CD14-positive monocyte (primary cell): Measurements from ENCODE around the gene GPR39. TPM values are rescaled to one million over a fixed set of nuclear protein-coding genes. Genes with fewer than 3 reads are reported as not detected.

Experiments
- DNase-seq, 3 donors: peaks; one replicate each; pipeline ENCODE4 v3.0.0-alpha.2; 2011 to 2022
- H2AFZ ChIP-seq: 2 replicates; pipeline ENCODE4 v1.6.0; 2012; ENCODE audit warnings: mild to moderate bottlenecking, low read depth, low read length, inconsistent platforms; ENCODE audit not compliant: insufficient read depth, poor library complexity, severe bottlenecking
- H3K27ac ChIP-seq, 2 donors: 1 replicate in 1 of 2; 2 replicates in 1 of 2; pipeline ENCODE4 v1.5.1; 2012 to 2013; ENCODE audit warnings: low read length in 2 of 2, control low read depth in 1 of 2, inconsistent platforms in 1 of 2, low read depth in 1 of 2, mild to moderate bottlenecking in 1 of 2
- H3K27me3 ChIP-seq, 2 donors: one replicate each; pipeline versions ENCODE4 v1.6.0 to v1.6.1; 2011 to 2013; ENCODE audit warnings: low read length in 2 of 2; ENCODE audit not compliant: control insufficient read depth in 2 of 2, insufficient read depth in 2 of 2
- H3K36me3 ChIP-seq, 2 donors: replicated peaks in 1 of 2; 1 replicate in 1 of 2; 2 replicates in 1 of 2; pipeline versions ENCODE4 v1.5.1 to v1.6.1; 2012 to 2013; ENCODE audit warnings: low read length in 2 of 2, control low read depth in 1 of 2, inconsistent platforms in 1 of 2, mild to moderate bottlenecking in 1 of 2; ENCODE audit not compliant: insufficient read depth in 2 of 2, control insufficient read depth in 1 of 2
- H3K4me1 ChIP-seq, 2 donors: 1 replicate in 1 of 2; 2 replicates in 1 of 2; pipeline versions ENCODE4 v1.5.1 to v1.6.1; 2012 to 2013; ENCODE audit warnings: low read length in 2 of 2, control low read depth in 1 of 2, inconsistent platforms in 1 of 2, mild to moderate bottlenecking in 1 of 2, moderate library complexity in 1 of 2; ENCODE audit not compliant: insufficient read depth in 2 of 2, control insufficient read depth in 1 of 2
- H3K4me2 ChIP-seq: replicated peaks from 2 replicates; pipeline ENCODE3; 2012; ENCODE audit warnings: low read length, moderate library complexity, mild to moderate bottlenecking; ENCODE audit not compliant: poor library complexity, severe bottlenecking; ENCODE audit errors: extremely low read depth
- H3K4me3 ChIP-seq, 3 experiments: fragments of 200-600 bp in 1 of 3; sonication (generic) in 1 of 3; replicated peaks in 1 of 3; 1 replicate in 2 of 3; 2 replicates in 1 of 3; pipeline ENCODE4 v1.5.1; 2011 to 2013; ENCODE audit warnings: low read length in 3 of 3, mild to moderate bottlenecking in 3 of 3, control low read depth in 2 of 3, low read depth in 2 of 3, inconsistent platforms in 1 of 3, moderate library complexity in 1 of 3
- H3K79me2 ChIP-seq: 2 replicates; pipeline ENCODE4 v1.6.0; 2012; ENCODE audit warnings: mild to moderate bottlenecking, control low read depth, inconsistent platforms, low read length, moderate library complexity; ENCODE audit not compliant: insufficient read depth
- H3K9ac ChIP-seq: 2 replicates; pipeline ENCODE4 v1.6.0; 2017; ENCODE audit warnings: low read length, mild to moderate bottlenecking; ENCODE audit not compliant: insufficient read depth, poor library complexity, severe bottlenecking
- H3K9me3 ChIP-seq, 2 donors: replicated peaks in 1 of 2; 1 replicate in 1 of 2; 2 replicates in 1 of 2; pipeline versions ENCODE4 v1.5.1 to v1.6.1; 2012 to 2013; ENCODE audit warnings: low read length in 2 of 2, control low read depth in 1 of 2; ENCODE audit not compliant: control insufficient read depth in 1 of 2, insufficient read depth in 1 of 2
- H4K20me1 ChIP-seq: 2 replicates; pipeline ENCODE4 v1.6.0; 2012; ENCODE audit warnings: mild to moderate bottlenecking, low read length, control low read depth, moderate library complexity; ENCODE audit not compliant: insufficient read depth
- H3K27ac Mint-ChIP-seq, 7 donors: one replicate each; pipeline ENCODE4 v1.8.0; 2020; ENCODE audit warnings: mild to moderate bottlenecking in 7 of 7, mixed read lengths in 7 of 7, moderate library complexity in 6 of 7, inconsistent platforms in 2 of 7
- H3K27me3 Mint-ChIP-seq, 3 donors: one replicate each; pipeline ENCODE4 v1.8.0; 2021 to 2022; ENCODE audit warnings: low read depth in 3 of 3, mild to moderate bottlenecking in 3 of 3, mixed read lengths in 3 of 3, moderate library complexity in 3 of 3, inconsistent platforms in 1 of 3
- H3K36me3 Mint-ChIP-seq, 2 donors: one replicate each; pipeline ENCODE4 v1.8.0; 2020; ENCODE audit warnings: mixed read lengths in 2 of 2, inconsistent platforms in 1 of 2, mild to moderate bottlenecking in 1 of 2
- H3K4me1 Mint-ChIP-seq: one replicate; pipeline ENCODE4 v1.8.0; 2020; ENCODE audit warnings: mild to moderate bottlenecking, mixed read lengths
- H3K4me3 Mint-ChIP-seq, 2 donors: one replicate each; pipeline ENCODE4 v1.8.0; 2020; ENCODE audit warnings: mild to moderate bottlenecking in 2 of 2, mixed read lengths in 2 of 2, moderate library complexity in 1 of 2
- H3K9me3 Mint-ChIP-seq, 7 donors: one replicate each; pipeline ENCODE4 v1.8.0; 2020 to 2022; ENCODE audit warnings: mixed read lengths in 7 of 7, mild to moderate bottlenecking in 6 of 7, moderate library complexity in 6 of 7, inconsistent platforms in 2 of 7
- CTCF ChIP-seq: fragments of 200-600 bp; IDR thresholded peaks from one replicate; pipeline ENCODE4 v1.8.0; 2022; ENCODE audit warnings: antibody characterized with exemption, mild to moderate bottlenecking
- WGBS: methylation state at CpG from one replicate; pipeline ENCODE4 v1.1.5; 2013; ENCODE audit warnings: missing lambda C conversion rate; ENCODE audit not compliant: insufficient coverage; 5-methylcytosine and 5-hydroxymethylcytosine counted together
- intact Hi-C, 2 donors: fragments of 100-400 bp; cut with micrococcal nuclease; formaldehyde crosslinking; loops; one replicate each; pipeline versions ENCODE4 v1.15.0 to v1.15.1; 2023
- polyA plus RNA-seq, 3 donors: library from polyadenylated mRNA; depleted of rRNA in 1 of 3; unstranded in 2 of 3; stranded (reverse) in 1 of 3; fragments of 300-500 nt in 2 of 3; fragments of >200 nt in 1 of 3; fragmentation: Illumina TruSeq in 2 of 3; gene quantifications; 1 replicate in 2 of 3; 2 replicates in 1 of 3; pipeline ENCODE4 v1.2.3, GENCODE V29; 2012 to 2021

The GPR39 gene
- polyA plus RNA-seq, 3 donors: 0.12 TPM; not detected in 2

GRCh38 chr2:132391378-132391777, 25.2 kb upstream of the GPR39 start:
- Mint-ChIP-seq H3K27me3 (peaks cover 5 to 11% (median 5%) of the 10 kb centered on the region in 3 donors), H3K4me3 (no peak overlapping the region), H3K4me1 (no peaks in the 10 kb centered on the region), H3K36me3 (no peaks in the 10 kb centered on the region), H3K9me3 (peaks cover 2 to 20% (median 4%) of the 10 kb centered on the region in 7 donors), H3K27ac (no peak overlapping the region)
- no peak overlapping the region for H3K4me3 ChIP-seq
- no peaks in the 10 kb centered on the region for H3K9me3 ChIP-seq
- no peak for DNase-seq
- intact Hi-C loops: no loop called here
- TF ChIP-seq CTCF: no peak
- no peaks in the 10 kb centered on the region for H3K36me3 ChIP-seq
- H3K9ac ChIP-seq: no peak overlapping the region
- peaks cover 0 to 6% of the 10 kb centered on the region in 2 donors for H3K4me1 ChIP-seq
- no peaks in the 10 kb centered on the region for H4K20me1 ChIP-seq
- H2AFZ ChIP-seq: no peak overlapping the region
- H3K27me3 ChIP-seq: no peaks in the 10 kb centered on the region
- no peak overlapping the region for H3K27ac ChIP-seq
- WGBS: 89% methylated on average over 3 of the region's 3 CpGs
- H3K79me2 ChIP-seq: no peaks in the 10 kb centered on the region
- no peak overlapping the region for H3K4me2 ChIP-seq

GRCh38 chr2:132392221-132392620, 24.4 kb upstream of the GPR39 start:
- Histone ChIP-seq H3K27ac (no peak overlapping the region), H3K27me3 (no peaks in the 10 kb centered on the region), H3K4me3 (no peak overlapping the region), H3K9me3 (no peaks in the 10 kb centered on the region), H3K79me2 (no peaks in the 10 kb centered on the region), H3K4me2 (no peak overlapping the region), H3K4me1 (peaks cover 0 to 6% of the 10 kb centered on the region in 2 donors), H3K36me3 (no peaks in the 10 kb centered on the region), H2AFZ (no peak overlapping the region), H3K9ac (no peak overlapping the region), H4K20me1 (no peaks in the 10 kb centered on the region)
- TF ChIP-seq CTCF: no peak
- peaks cover 5 to 11% (median 5%) of the 10 kb centered on the region in 3 donors for H3K27me3 Mint-ChIP-seq
- no peak for DNase-seq
- H3K4me1 Mint-ChIP-seq: no peaks in the 10 kb centered on the region
- no peak overlapping the region for H3K4me3 Mint-ChIP-seq
- intact Hi-C loops: no loop called here
- no CpG with 5 or more reads among the region's 2 CpGs for WGBS
- H3K36me3 Mint-ChIP-seq: no peaks in the 10 kb centered on the region
- peak overlapping the region in 1 of 7 donors; percentile 66 for H3K27ac Mint-ChIP-seq
- peaks cover 2 to 18% (median 4%) of the 10 kb centered on the region in 7 donors for H3K9me3 Mint-ChIP-seq
